HG03139 (cell line): ENCODE measurements around the gene MICAL3.

ENCODE experiments used
- ATAC-seq: cut with Tn5 transposase; IDR thresholded peaks from one replicate; pipeline ENCODE4 v1.9.1; 2021; ENCODE audit not compliant: unreplicated experiment

The MICAL3 gene

GRCh38 chr22:17919276-17920144 lies 104.9 kb downstream of the MICAL3 start:
- ATAC-seq, result no peak

DNA sequence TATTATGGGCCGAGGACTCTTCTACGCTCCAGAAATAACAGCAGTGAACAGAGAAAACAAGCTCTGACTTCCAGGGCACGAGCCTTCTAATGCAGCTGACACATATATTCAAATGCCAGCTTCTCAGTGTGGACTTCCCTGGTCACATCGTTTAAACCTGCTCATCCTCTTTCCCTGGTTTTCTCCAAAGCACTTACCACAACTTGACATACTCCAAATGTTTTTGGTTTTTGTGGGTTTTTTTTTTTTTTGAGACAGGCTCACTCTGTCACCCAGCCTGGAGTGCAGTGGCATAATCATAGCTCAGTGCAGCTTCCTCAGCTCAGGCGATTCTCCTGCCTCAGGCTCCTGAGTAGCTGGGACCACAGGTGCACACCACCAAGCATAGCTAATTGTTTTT lies 105.5 kb downstream of the MICAL3 start:
- no peak for ATAC-seq

- ATAC-seq, result no peak
Measured at GRCh38 chr22:17917490-17917983, 106.8 kb downstream of the MICAL3 start.

DNA sequence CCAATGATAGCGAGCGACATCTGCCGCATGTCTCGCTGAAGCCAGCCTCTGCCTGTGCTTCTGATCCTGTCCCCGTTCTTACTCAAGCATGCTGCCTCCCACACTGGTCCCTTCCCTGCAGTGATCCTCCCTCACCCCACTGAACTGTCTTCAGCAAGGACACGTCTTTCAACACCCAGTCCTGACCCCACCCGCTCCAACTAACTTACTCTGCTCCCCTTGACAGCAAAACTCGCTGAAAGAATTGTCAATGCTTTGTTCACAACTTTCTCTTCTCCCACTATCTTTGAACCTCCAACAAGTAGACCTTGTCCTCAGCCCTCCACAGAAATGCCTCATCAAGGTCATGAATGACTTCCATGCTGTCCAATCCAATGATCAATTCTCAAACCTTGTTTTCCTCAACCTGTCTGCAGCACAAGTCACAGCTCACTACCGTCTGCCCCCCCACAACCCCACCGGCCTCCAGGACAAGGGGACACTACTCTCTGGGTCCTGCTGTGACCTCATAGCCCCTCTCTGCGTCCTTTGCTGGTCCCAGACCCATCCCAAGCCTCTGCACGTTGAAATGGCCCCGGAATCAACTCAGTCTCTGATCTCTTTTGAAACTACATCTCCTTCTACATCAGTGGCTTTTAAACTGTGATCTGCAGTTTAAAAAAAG lies 108.0 kb downstream of the MICAL3 start:
- ATAC-seq, result no peak

DNA sequence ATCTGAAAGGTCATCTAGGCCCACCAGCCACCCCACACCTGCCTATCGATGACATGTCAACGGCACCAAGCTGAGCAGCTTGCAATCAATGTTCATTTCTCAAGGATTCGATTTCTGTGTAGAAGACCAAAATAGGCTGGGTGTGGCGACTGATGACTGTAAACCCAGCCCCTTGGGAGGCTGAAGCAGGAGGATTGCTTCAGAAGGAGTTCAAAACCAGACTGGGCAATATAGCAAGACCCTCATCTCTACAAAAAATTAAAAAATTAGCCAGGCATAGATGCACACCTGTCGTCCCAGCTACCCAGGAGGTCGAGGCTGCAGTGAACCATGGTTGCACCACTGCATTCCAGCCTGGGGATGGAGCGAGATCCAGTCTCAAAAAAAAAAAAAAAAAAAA lies 108.7 kb downstream of the MICAL3 start:
- no peak for ATAC-seq

- no peak for ATAC-seq
Measured at GRCh38 chr22:17915188-17915587, 109.2 kb downstream of the MICAL3 start.

DNA sequence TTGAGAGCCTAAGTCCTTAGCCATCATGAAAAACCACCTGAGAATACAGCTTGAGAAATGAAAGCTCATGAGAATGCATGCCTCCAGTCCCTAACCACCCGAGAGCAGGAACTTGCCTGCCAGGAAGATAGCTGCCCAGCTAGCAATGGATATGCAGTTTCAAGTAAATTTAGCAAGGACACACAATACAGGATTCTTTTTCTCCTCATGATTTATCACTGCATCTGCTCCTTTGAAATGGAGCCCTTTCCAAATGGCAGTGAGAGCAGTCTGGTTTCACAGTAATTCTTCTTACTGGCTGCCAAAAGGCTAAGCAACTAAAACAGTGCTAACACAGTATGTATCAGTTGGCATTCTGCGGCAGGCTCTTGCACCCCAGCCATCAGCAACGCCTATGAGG lies 109.9 kb downstream of the MICAL3 start:
- ATAC-seq, result no peak

- no peak for ATAC-seq
Measured at GRCh38 chr22:17913801-17914347, 110.5 kb downstream of the MICAL3 start.

- ATAC-seq, result no peak
Measured at GRCh38 chr22:17912945-17913721, 111.2 kb downstream of the MICAL3 start.

DNA sequence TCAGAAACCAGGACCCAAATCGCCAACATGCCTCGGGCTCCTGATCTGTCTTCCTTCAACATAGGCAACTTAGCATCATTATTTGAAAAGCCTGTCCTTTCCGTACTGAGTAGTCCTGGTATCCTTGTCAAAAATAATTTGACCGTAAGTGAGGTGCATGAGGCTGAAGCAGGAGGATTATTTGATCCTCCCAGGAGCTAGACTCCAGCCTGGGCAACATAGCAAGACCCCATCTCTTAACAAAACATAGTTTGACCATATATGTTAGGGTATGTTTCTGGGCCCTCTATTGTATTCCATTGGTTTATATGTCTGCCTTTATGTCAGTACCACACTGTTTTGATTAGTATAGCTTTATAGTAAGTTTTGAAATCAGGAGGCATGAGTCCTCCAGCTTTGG lies 112.5 kb downstream of the MICAL3 start:
- no peak for ATAC-seq

- no peak for ATAC-seq
Measured at GRCh38 chr22:17911312-17911705, 113.1 kb downstream of the MICAL3 start.

- ATAC-seq, result no peak
Measured at GRCh38 chr22:17910561-17911311, 113.6 kb downstream of the MICAL3 start.

DNA sequence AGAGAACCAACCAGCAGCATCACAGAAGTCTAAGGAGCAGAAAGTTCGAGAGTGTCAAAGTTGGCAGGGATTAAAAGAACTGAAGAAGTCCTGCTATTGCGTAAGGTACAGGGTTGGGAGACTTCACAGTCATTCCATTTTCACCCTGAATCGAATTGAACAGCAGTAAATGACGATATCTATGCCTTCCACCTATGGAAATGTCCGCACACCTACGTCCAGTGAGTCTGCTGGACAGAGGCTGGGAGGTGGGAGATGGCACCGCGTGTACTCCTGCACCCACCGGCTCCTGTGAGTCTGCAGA lies 116.7 kb downstream of the MICAL3 start:
- ATAC-seq, result no peak

- ATAC-seq, result no peak
Measured at GRCh38 chr22:17906978-17907747, 117.2 kb downstream of the MICAL3 start.

DNA sequence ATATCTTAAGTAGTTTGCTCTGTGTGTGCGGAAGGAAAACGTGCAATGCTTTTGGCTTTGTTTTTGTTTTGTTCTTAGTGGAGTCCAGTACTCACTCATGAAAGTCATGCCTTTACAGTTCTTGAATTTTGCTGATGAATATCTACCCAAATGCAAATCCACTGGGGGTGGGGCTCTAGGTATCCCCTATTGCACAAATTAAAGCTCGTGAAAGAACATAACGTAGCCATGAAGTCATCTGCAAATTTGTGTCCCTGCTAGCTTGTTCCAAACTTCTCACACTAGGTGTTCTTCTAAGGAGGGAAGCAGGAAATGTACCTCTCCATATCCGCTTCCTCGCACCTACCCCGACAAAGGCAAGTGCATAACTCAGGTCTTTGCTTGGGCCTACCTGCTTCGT lies 118.9 kb downstream of the MICAL3 start:
- no peak for ATAC-seq

GRCh38 chr22:17903564-17904295 lies 120.6 kb downstream of the MICAL3 start:
- ATAC-seq, result no peak

- no peak for ATAC-seq
Measured at GRCh38 chr22:17902960-17903359, 121.4 kb downstream of the MICAL3 start.

- ATAC-seq, result no peak
Measured at GRCh38 chr22:17898375-17898774, 126.0 kb downstream of the MICAL3 start.

DNA sequence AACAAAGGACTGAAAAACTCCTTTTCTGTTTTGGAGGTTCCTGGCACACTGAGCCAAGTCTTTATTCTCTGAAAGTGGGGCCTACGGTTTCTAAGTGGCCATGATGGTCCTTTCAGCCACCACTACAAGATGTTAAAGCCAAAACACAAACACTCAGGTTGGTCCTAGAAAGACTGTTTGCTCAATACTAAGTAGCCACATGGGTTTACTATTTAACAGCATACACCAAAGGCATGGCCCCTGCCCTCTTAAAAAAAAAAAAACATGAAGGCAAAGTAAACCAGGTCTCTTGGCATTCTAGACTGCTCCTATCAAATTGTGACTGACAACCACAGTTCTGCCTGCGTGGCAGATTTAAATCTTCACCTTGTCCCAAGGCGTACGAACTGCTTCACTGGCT lies 126.5 kb downstream of the MICAL3 start:
- ATAC-seq, result no peak
